Suprapubic skin (tissue), 4 donors: ENCODE data around the gene STEAP1B.

Experiments
- POLR2A ChIP-seq, 2 donors: fragments of 450-650 bp; IDR thresholded peaks; one replicate each; pipeline ENCODE4 v1.6.1; 2017; ENCODE audit warnings: antibody characterized with exemption in 2 of 2, mild to moderate bottlenecking in 2 of 2, moderate library complexity in 2 of 2
- POLR2AphosphoS5 ChIP-seq, 3 donors: sonication (generic); formaldehyde crosslinking; IDR thresholded peaks; one replicate each; pipeline ENCODE4 v1.6.1; 2017; ENCODE audit warnings: antibody characterized with exemption in 3 of 3
- TF ChIP-seq, protein P1 (sequence below), 2 donors: fragments of 200-600 bp in 1 of 2; fragments of 450-650 bp in 1 of 2; sonication (generic) in 1 of 2; IDR thresholded peaks; one replicate each; pipeline ENCODE4 v1.5.1; 2016 to 2019; ENCODE audit warnings: antibody characterized with exemption in 2 of 2, mild to moderate bottlenecking in 1 of 2, moderate library complexity in 1 of 2

DNA sequence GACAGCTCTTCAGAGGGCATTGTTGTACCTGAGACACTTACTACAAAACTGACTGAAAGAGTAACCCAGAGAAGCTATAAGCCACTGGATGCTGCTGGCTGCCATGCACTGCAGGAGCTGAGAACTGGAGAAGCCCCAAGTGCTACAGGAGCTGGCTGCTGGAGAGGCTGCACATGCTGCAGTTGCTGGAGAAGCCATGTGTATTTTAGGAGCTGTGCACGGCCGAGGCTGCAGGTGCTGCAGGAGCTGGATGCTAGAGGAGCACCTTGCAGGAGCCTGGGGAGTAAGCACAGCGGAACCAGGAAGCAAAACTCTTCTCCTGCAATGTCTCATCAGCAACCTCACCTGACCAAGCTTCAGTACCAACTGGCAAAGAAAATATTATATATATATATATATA, 45.5 kb downstream of the STEAP1B start:
- TF ChIP-seq POLR2A (IDR thresholded peaks at IDR 0.05) (no peak), POLR2AphosphoS5 (IDR thresholded peaks at IDR 0.05) (no peak)
- TF ChIP-seq, protein P1, sequence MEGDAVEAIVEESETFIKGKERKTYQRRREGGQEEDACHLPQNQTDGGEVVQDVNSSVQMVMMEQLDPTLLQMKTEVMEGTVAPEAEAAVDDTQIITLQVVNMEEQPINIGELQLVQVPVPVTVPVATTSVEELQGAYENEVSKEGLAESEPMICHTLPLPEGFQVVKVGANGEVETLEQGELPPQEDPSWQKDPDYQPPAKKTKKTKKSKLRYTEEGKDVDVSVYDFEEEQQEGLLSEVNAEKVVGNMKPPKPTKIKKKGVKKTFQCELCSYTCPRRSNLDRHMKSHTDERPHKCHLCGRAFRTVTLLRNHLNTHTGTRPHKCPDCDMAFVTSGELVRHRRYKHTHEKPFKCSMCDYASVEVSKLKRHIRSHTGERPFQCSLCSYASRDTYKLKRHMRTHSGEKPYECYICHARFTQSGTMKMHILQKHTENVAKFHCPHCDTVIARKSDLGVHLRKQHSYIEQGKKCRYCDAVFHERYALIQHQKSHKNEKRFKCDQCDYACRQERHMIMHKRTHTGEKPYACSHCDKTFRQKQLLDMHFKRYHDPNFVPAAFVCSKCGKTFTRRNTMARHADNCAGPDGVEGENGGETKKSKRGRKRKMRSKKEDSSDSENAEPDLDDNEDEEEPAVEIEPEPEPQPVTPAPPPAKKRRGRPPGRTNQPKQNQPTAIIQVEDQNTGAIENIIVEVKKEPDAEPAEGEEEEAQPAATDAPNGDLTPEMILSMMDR (IDR thresholded peaks at IDR 0.05): no peak
